GM12878 (cell line): ENCODE measurements around the gene MYH9.
"Not testable (repeated sequence)": the region's sequence is repeated elsewhere in the genome, so short reads cannot be mapped to it uniquely, and the experiment has no call there.

Experiments
- NFYB ChIP-seq: IDR thresholded peaks from 2 replicates; pipeline ENCODE4 v1.6.1; 2011; ENCODE audit warnings: low read depth, mild to moderate bottlenecking, low read length, improper control_type of control experiment, moderate library complexity; ENCODE audit not compliant: insufficient read depth
- POLR2AphosphoS5 ChIP-seq: IDR thresholded peaks from 2 replicates; pipeline ENCODE4 v1.6.1; 2011; ENCODE audit warnings: mild to moderate bottlenecking, low read length, inconsistent platforms
- SMC3 ChIP-seq: IDR thresholded peaks from 2 replicates; pipeline ENCODE4 v1.6.1; 2011; ENCODE audit warnings: low read length, improper control_type of control experiment, borderline replicate concordance
- TBL1XR1 ChIP-seq: IDR thresholded peaks from 2 replicates; pipeline ENCODE4 v1.6.1; 2012; ENCODE audit warnings: low read depth, low read length, improper control_type of control experiment
- TF ChIP-seq, protein P1 (sequence below): IDR thresholded peaks from 2 replicates; pipeline ENCODE4 v1.6.1; 2011; ENCODE audit warnings: low read depth, low read length, improper control_type of control experiment, borderline replicate concordance

DNA sequence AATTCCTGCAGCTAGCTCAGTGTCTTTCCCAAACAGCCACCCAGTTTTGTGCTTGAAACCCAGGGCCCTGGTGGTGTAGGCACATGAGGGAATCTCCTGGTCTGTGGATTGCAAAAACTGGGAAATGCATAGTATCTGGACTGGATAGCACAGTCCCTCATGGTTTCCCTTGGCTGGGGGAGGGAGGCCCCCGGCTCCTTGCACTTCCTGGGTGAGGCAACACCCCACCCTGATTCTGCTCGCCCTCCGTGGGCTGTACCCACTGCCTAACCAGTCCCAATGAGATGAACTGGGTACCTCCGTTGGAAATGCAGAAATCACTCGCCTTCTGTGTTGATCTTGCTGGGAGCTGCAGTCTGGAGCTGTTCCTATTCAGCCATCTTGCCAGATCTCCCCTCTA is 115.8 kb downstream of the MYH9 start:
- not testable (repeated sequence) for TF ChIP-seq TBL1XR1, SMC3, POLR2AphosphoS5, NFYB
- TF ChIP-seq, protein P1, sequence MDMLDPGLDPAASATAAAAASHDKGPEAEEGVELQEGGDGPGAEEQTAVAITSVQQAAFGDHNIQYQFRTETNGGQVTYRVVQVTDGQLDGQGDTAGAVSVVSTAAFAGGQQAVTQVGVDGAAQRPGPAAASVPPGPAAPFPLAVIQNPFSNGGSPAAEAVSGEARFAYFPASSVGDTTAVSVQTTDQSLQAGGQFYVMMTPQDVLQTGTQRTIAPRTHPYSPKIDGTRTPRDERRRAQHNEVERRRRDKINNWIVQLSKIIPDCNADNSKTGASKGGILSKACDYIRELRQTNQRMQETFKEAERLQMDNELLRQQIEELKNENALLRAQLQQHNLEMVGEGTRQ = not testable (repeated sequence)
